ENCODE measurements around the gene SMARCA2. TPM values are rescaled to one million over a fixed set of nuclear protein-coding genes. Genes with fewer than 3 reads are reported as not detected.

The SMARCA2 gene
- 100 to 1,000 TPM; 289 to 332 TPM for total RNA-seq

GRCh38 chr9:2014696-2015580 is at the start of gene SMARCA2:
Gene SMARCA2 (plus strand): TSS chr9:2015347. CDS start chr9:2029023, 13,676 bp downstream.

All from activated naive CD4-positive, alpha-beta T cell treated with anti-CD3 and anti-CD28 coated beads, Interleukin-2, amount 10 ng/mL, durations not matched to agents 5 hours and 36 hours (primary cell).